GM12878 (cell line): ENCODE measurements around the gene SNX19. TPM values are rescaled to one million over a fixed set of nuclear protein-coding genes. Genes with fewer than 3 reads are reported as not detected.

Experiments used
- ATAC-seq: fragments of 200-7000 bp; cut with Tn5 transposase; 3 replicates; pipeline ENCODE4 v1.9.1; 2020; ENCODE audit warnings: mild to moderate bottlenecking, moderate library complexity
- BruUV-seq: library from RNA; stranded (reverse); fragments of 400-500 nt; replicated peaks from 2 replicates; lab custom pipeline; 2021; lab: Mats Ljungman, UMichigan
- CTCF ChIA-PET: fragments of 300-600 bp; sonication (Branson Sonifier 250); formaldehyde crosslinking; extraction: SDS; loops from one replicate; lab custom pipeline; 2021; ENCODE audit warnings: inconsistent platforms; lab: Yijun Ruan, JAX
- POLR2A ChIA-PET: fragments of 350-600 bp; formaldehyde crosslinking; extraction: SDS; loops from one replicate; lab custom pipeline; 2021; ENCODE audit warnings: inconsistent platforms; lab: Charles Lee
- RAD21 ChIA-PET: fragments of 300-600 bp; sonication (Branson Sonifier 250); formaldehyde crosslinking; loops from one replicate; lab custom pipeline; 2023; ENCODE audit warnings: antibody characterized with exemption; ENCODE audit not compliant: unreplicated experiment; lab: Charles Lee
- SMC1A ChIA-PET: fragments of 300-600 bp; sonication (Branson Sonifier 250); formaldehyde crosslinking; loops from one replicate; lab custom pipeline; 2023; ENCODE audit not compliant: unreplicated experiment, uncharacterized antibody; lab: Charles Lee
- DNase-seq: peaks from one replicate; pipeline ENCODE4 v3.0.0-alpha.2; 2011; ENCODE audit warnings: low read depth, low spot score
- FAIRE-seq: peaks from 3 replicates; lab custom pipeline; 2011; peaks lifted over from hg19 to GRCh38; lab: Jason Lieb, UNC
- H2AFZ ChIP-seq: 2 replicates; pipeline ENCODE4 v1.6.0; 2011; ENCODE audit warnings: low read depth, low read length, control low read depth; ENCODE audit not compliant: control insufficient read depth
- H3K27ac ChIP-seq: 2 replicates; pipeline ENCODE4 v1.5.1; 2011; ENCODE audit warnings: control low read depth; ENCODE audit not compliant: control insufficient read depth, insufficient read depth
- H3K27me3 ChIP-seq, 2 experiments: replicated peaks in 1 of 2; 2 replicates each; pipeline versions ENCODE4 v1.6.0 to v1.6.1; 2011; ENCODE audit warnings: low read length in 1 of 2; ENCODE audit not compliant: control insufficient read depth in 2 of 2, insufficient read depth in 2 of 2
- H3K36me3 ChIP-seq, 2 experiments: 2 replicates each; pipeline ENCODE4 v1.5.1; 2011; ENCODE audit warnings: low read length in 1 of 2; ENCODE audit not compliant: control insufficient read depth in 2 of 2, insufficient read depth in 2 of 2
- H3K4me1 ChIP-seq: 2 replicates; pipeline ENCODE4 v1.6.1; 2011; ENCODE audit warnings: mild to moderate bottlenecking, low read length, moderate library complexity, mixed read lengths; ENCODE audit not compliant: control insufficient read depth, insufficient read depth
- H3K4me2 ChIP-seq: 2 replicates; pipeline ENCODE4 v1.6.0; 2011; ENCODE audit warnings: control low read depth; ENCODE audit not compliant: control insufficient read depth, insufficient read depth
- H3K4me3 ChIP-seq: fragments of 200-600 bp; sonication (generic); 2 replicates; pipeline ENCODE4 v1.5.1; 2016
- H3K79me2 ChIP-seq: 2 replicates; pipeline ENCODE4 v1.6.0; 2011; ENCODE audit warnings: low read length; ENCODE audit not compliant: control insufficient read depth, insufficient read depth
- H3K9ac ChIP-seq: 2 replicates; pipeline ENCODE4 v1.8.0; 2011; ENCODE audit warnings: low read length, control low read depth, mixed read lengths; ENCODE audit not compliant: control insufficient read depth, insufficient read depth
- H3K9me3 ChIP-seq: replicated peaks from 3 replicates; pipeline ENCODE4 v1.5.1; 2011; ENCODE audit warnings: mild to moderate bottlenecking, low read length; ENCODE audit not compliant: control insufficient read depth, insufficient read depth
- H4K20me1 ChIP-seq: 2 replicates; pipeline ENCODE4 v1.6.0; 2011; ENCODE audit not compliant: control insufficient read depth, insufficient read depth
- ATF2 ChIP-seq: IDR thresholded peaks from 2 replicates; pipeline ENCODE4 v1.6.1; 2012; ENCODE audit warnings: low read length, inconsistent platforms
- BCL11A ChIP-seq: IDR thresholded peaks from 2 replicates; pipeline ENCODE4 v1.6.1; 2011; ENCODE audit warnings: low read depth, low read length
- CREB1 ChIP-seq: IDR thresholded peaks from 2 replicates; pipeline ENCODE4 v1.6.1; 2012; ENCODE audit warnings: low read depth, mild to moderate bottlenecking, inconsistent platforms
- CREM ChIP-seq: IDR thresholded peaks from 2 replicates; pipeline ENCODE4 v1.6.1; 2014; ENCODE audit warnings: antibody characterized with exemption, low read depth
- CUX1 ChIP-seq: IDR thresholded peaks from 2 replicates; pipeline ENCODE4 v1.6.1; 2012; ENCODE audit warnings: improper control_type of control experiment, low read depth, low read length; ENCODE audit not compliant: insufficient replicate concordance
- ELK1 ChIP-seq: IDR thresholded peaks from 2 replicates; pipeline ENCODE4 v1.6.1; 2012; ENCODE audit warnings: low read depth, low read length, improper control_type of control experiment
- EZH2 ChIP-seq: IDR thresholded peaks from 2 replicates; pipeline ENCODE4 v1.6.1; 2012; ENCODE audit warnings: low read depth, mild to moderate bottlenecking, control low read depth, inconsistent platforms, low read length, borderline replicate concordance; ENCODE audit not compliant: control insufficient read depth
- IKZF1 ChIP-seq: fragments of 450-650 bp; conservative IDR thresholded peaks from 2 replicates; pipeline ENCODE4 v1.6.1; 2017; ENCODE audit warnings: antibody characterized with exemption, mild to moderate bottlenecking
- MTA2 ChIP-seq: fragments of 450-650 bp; IDR thresholded peaks from 2 replicates; pipeline ENCODE4 v1.6.1; 2016; ENCODE audit warnings: low read depth, mild to moderate bottlenecking, moderate library complexity
- NFYA ChIP-seq: IDR thresholded peaks from 2 replicates; pipeline ENCODE4 v1.6.1; 2011; ENCODE audit warnings: low read depth, mild to moderate bottlenecking, low read length, improper control_type of control experiment, borderline replicate concordance
- NR2F1 ChIP-seq: fragments of 450-650 bp; conservative IDR thresholded peaks from 2 replicates; pipeline ENCODE4 v1.6.1; 2017; ENCODE audit warnings: mild to moderate bottlenecking
- RB1 ChIP-seq: fragments of 450-650 bp; formaldehyde crosslinking; IDR thresholded peaks from 2 replicates; pipeline ENCODE4 v1.6.1; 2017; ENCODE audit warnings: mild to moderate bottlenecking, borderline replicate concordance
- USF1 ChIP-seq: IDR thresholded peaks from 2 replicates; pipeline ENCODE4 v1.6.1; 2011; ENCODE audit warnings: borderline replicate concordance, low read depth, mild to moderate bottlenecking, moderate library complexity, mixed read lengths, low read length; ENCODE audit not compliant: insufficient read depth; ENCODE audit errors: extremely low read length
- ZSCAN29 ChIP-seq: fragments of 450-650 bp; IDR thresholded peaks from 2 replicates; pipeline ENCODE4 v1.6.1; 2017; ENCODE audit warnings: mild to moderate bottlenecking, moderate library complexity
- whole genome bisulfite sequencing: methylation state at CpG from one replicate; pipeline ENCODE4 v1.1.6; 2016; ENCODE audit warnings: low lambda C conversion rate; ENCODE audit not compliant: insufficient replicate concordance, insufficient coverage; ENCODE audit errors: missing lambda C conversion rate; 5-methylcytosine and 5-hydroxymethylcytosine counted together
- in situ Hi-C: fragments of 300-500 bp; cut with MboI; formaldehyde crosslinking; loops from 9 replicates; pipeline ENCODE4 v1.14.3; 2018; ENCODE audit warnings: mixed read lengths
- intact Hi-C: fragments of 100-400 bp; cut with micrococcal nuclease; formaldehyde crosslinking; loops from one replicate; pipeline ENCODE4 v1.14.2; 2022; ENCODE audit not compliant: unreplicated experiment
- polyA plus RNA-seq, 11 experiments: library from polyadenylated mRNA; depleted of rRNA in 4 of 11; unstranded in 6 of 11; stranded (reverse) in 5 of 11; fragments of >200 nt; fragmentation: Nextera tagmentation in 4 of 11; fragmentation: Illumina TruSeq in 1 of 11; extraction: Ambion mirVana in 4 of 11; extraction: Trizol in 1 of 11; gene quantifications; 1 replicate in 1 of 11; 2 replicates in 10 of 11; pipeline versions ENCODE4 v1.2.1 to v1.2.3, GENCODE V29; 2011 to 2016; ENCODE audit warnings: inconsistent platforms in 2 of 11, missing spikeins in 2 of 11, low read depth in 1 of 11
- total RNA-seq, 4 experiments: library from RNA; depleted of rRNA in 3 of 4; stranded (reverse); fragments of >200 nt in 3 of 4; fragmentation: Illumina TruSeq in 1 of 4; extraction: Trizol in 1 of 4; gene quantifications; 2 replicates each; pipeline versions ENCODE4 v1.2.1 to v1.2.3, GENCODE V29; 2013 to 2021
- TF ChIP-seq, protein P1 (sequence below): fragments of 450-650 bp; IDR thresholded peaks from 2 replicates; pipeline ENCODE4 v1.6.1; 2017; ENCODE audit warnings: mild to moderate bottlenecking

SNX19 gene
- total and polyA plus RNA-seq, 10 of the 15 experiments (the other 5 are each of a cell fraction or from before 2014, with no cell fraction given) = 3.0 to 46.9 (median 30.4) TPM

- DNase-seq (no peak), ATAC-seq (no peak), FAIRE-seq (no peak)
- POLR2A ChIA-PET = no interaction called here
- H3K4me3 ChIP-seq = no peak overlapping the region
- no peaks in the 10 kb centered on the region for H4K20me1 ChIP-seq
- CTCF ChIA-PET = interaction anchor here (11.8 kb wide), 1 partner anchor 433 kb away, joined by 295 read pairs; no protein-coding TSS in a partner anchor
- H3K4me2 ChIP-seq = no peak overlapping the region
- intact Hi-C loops (no loop called here), in situ Hi-C loops (loop anchor here (10.0 kb wide), 1 partner anchor 431 kb away; no protein-coding TSS in a partner anchor)
- H3K27me3 ChIP-seq = no peaks in the 10 kb centered on the region
- H3K79me2 ChIP-seq = no peaks in the 10 kb centered on the region
- no peak overlapping the region for H2AFZ ChIP-seq
- BruUV-seq = no TSS peak
- WGBS = 91% methylated on average over 7 of the region's 7 CpGs
- SMC1A ChIA-PET = no interaction called here
- RAD21 ChIA-PET = no interaction called here
- no peaks in the 10 kb centered on the region for H3K4me1 ChIP-seq
- no peaks in the 10 kb centered on the region for H3K36me3 ChIP-seq
- H3K9ac ChIP-seq = no peak overlapping the region
- H3K9me3 ChIP-seq = no peaks in the 10 kb centered on the region
- no peak overlapping the region for H3K27ac ChIP-seq
- TF ChIP-seq, protein P1, sequence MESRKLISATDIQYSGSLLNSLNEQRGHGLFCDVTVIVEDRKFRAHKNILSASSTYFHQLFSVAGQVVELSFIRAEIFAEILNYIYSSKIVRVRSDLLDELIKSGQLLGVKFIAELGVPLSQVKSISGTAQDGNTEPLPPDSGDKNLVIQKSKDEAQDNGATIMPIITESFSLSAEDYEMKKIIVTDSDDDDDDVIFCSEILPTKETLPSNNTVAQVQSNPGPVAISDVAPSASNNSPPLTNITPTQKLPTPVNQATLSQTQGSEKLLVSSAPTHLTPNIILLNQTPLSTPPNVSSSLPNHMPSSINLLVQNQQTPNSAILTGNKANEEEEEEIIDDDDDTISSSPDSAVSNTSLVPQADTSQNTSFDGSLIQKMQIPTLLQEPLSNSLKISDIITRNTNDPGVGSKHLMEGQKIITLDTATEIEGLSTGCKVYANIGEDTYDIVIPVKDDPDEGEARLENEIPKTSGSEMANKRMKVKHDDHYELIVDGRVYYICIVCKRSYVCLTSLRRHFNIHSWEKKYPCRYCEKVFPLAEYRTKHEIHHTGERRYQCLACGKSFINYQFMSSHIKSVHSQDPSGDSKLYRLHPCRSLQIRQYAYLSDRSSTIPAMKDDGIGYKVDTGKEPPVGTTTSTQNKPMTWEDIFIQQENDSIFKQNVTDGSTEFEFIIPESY = no peak
- no peak for TF ChIP-seq RB1
- no peak for TF ChIP-seq USF1
- no peak for TF ChIP-seq ZSCAN29
- TF ChIP-seq ELK1 = no peak
- no peak for TF ChIP-seq ATF2
- TF ChIP-seq NR2F1 = no peak
- TF ChIP-seq MTA2 = no peak
- no peak for TF ChIP-seq BCL11A
- TF ChIP-seq CREM = no peak
- TF ChIP-seq NFYA = no peak
- no peak for TF ChIP-seq CREB1
- TF ChIP-seq EZH2 = no peak
- TF ChIP-seq CUX1 = no peak
- no peak for TF ChIP-seq IKZF1
These were observed 50.5 kb downstream of the SNX19 start for GRCh38 chr11:130865774-130866114.
